ENCODE results near the gene NR4A2.

The NR4A2 gene

GRCh38 chr2:156339865-156340264 lies 7.3 kb upstream of the NR4A2 start:
- no peak for DNase-seq

GRCh38 chr2:156339110-156339847 lies 6.8 kb upstream of the NR4A2 start:
- no peak for DNase-seq

DNA sequence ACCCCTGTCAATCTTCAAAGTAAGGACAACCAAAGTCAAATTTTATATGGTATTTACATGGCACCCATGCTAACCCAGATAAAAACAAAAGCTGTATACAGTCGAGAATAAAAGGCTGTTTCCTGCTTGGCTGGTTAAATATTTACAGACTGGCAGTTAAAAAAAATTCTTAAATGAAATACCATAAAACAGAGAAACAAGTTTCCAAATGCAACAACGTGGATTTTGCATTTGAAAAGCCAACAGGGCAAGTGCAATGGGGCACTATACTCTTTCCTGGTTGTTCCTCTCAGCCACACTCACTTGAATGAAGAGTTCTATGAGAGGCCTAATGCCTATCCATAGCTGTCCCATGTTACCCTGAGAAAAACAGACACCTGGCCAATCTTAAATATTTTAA lies 6.1 kb upstream of the NR4A2 start:
- no peak for DNase-seq

- DNase-seq = peak; percentile 72
These were observed 2.3 kb upstream of the NR4A2 start for GRCh38 chr2:156334496-156335478.

DNA sequence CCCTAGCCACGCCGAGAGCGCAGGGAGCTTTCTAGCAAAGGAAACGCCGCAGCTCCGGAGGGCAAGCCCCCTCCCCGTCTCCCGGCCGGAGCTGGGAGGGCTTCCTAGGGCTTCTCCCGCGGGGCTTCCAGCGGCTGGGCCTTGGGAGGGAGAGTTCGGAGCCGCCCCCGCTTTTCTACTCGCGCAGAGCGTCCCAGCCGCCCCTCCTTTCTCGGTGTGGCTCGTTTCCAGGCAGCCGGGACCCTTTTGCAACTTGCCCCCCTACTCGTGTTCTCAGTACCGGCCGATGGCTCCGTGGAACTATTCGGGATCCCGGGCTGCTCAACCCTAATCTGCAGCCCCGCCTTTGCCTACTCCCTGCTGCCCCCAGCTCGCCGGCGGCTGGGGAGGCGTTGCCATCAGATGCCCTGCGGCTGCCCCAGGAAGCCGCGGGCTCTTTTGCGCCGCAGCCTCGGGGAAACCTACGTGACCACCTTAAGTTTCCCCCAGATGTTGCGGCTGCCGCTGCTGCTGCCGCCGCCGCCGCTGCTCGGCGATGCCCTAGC lies 1.5 kb upstream of the NR4A2 start:
- peak; percentile 70 for DNase-seq

GRCh38 chr2:156333274-156333950 lies 891 bp upstream of the NR4A2 start:
- no peak for DNase-seq

GRCh38 chr2:156332284-156332533 lies 312 bp downstream of the NR4A2 start:
- DNase-seq = no peak

DNA sequence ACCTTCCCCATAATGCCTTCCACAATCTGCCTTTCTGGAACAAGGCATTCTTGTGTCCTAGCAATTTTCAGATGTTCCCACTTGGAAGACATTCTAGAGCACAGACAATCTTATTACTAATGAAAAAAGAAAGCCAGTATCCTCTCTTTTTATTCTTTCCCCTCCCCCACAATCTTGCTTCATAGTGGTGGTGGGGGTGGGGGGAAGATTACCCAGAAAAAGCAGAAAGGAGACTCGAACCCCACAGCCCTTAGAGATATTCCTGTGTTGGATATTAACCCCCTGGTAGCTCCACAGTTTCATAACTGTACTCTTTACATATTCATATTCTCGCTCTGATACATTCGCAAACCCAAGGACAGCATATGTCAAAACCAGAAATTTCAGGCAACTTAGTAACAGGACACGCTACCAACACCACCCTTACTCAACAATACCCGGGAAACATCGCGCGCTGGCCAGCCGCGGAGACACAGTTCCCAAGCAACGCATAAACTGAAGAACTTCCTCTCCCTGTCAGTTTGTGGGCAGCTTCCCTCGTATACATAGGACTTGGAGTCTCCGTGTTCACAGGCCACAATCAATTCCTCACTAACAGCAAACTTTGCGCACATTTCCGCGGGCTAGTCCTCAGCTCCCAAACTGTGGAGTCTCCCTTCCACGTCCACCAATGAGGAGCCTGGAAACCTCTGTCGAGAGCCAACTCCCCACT lies 793 bp downstream of the NR4A2 start:
- no peak for DNase-seq

DNA sequence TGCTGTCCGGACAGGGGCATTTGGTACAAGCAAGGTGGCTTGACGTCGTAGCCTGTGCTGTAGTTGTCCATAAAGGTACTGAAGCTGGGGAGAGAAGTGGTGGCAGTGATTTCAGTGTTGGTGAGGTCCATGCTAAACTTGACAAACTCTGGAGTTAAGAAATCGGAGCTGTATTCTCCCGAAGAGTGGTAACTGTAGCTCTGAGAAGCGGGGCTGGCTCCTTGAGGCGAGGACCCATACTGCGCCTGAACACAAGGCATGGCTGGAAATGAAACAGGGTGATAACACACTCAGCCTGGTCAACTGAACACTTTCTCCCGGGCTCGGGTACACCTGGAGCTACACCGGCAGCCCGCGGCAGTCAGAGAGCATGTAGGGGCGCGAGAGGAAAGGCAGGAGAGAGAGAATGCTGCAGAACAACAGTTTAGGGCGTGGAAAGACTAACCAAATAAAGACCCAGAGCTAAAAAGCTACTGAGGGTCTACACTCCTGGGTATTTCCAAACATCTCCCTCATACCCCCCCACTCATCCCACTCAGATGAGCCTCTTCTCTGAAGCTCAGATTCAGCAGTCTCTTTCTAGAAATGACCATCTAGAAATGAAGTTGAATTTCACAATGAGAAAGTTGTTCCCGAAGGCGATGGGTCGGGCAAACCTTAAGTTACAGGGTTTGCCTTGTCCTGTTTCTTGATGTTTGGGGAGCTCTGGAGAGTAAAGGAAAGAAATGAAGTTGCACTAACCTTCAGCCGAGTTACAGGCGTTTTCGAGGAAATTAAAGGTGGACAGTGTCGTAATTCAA lies 2.4 kb downstream of the NR4A2 start:
- DNase-seq = no peak

- no peak for DNase-seq
These were observed 3.2 kb downstream of the NR4A2 start for GRCh38 chr2:156329031-156329926.

- DNase-seq = no peak
These were observed 4.5 kb downstream of the NR4A2 start for GRCh38 chr2:156327835-156328695.

GRCh38 chr2:156326526-156327095 lies 5.9 kb downstream of the NR4A2 start:
- DNase-seq = no peak

DNA sequence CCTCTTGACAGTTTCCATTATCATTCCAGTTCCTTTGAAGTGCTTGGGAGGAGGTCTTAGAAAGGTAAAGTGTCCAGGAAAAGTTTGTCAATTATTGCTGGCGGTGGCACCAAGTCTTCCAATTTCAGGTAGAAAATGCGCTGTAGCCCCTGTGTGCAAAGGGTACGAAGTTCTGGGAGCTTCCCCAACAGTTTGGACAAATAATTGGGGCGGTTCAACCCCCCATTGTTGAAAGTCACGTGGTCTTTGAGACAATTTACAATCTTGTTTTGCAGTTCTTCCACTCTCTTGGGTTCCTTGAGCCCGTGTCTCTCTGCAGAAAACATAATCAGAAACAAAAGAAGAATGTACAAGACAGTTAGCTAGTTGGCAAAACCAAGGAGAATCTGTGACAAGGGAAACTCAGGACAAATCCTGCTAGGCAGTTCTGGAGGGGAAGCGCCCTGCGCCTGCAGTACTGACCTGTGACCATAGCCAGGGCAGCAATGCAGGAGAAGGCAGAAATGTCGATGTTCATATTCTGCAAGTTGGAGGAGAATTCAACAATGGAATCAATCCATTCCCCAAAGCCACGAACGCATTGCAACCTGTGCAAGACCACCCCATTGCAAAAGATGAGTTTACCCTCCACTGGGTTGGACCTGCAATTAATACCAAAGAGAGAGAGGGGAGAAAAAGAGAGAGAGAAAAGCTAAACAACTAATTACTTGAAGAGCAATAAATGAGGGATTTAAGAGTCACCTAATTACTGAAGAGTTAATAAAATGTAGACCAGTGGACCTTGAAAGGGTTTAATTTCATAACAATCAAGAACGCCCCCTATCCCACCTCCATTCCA lies 6.6 kb downstream of the NR4A2 start:
- DNase-seq = no peak

- DNase-seq = no peak
These were observed 8.8 kb downstream of the NR4A2 start for GRCh38 chr2:156323754-156324153.

GRCh38 chr2:156322686-156323231 lies 9.8 kb downstream of the NR4A2 start:
- DNase-seq = no peak

DNA sequence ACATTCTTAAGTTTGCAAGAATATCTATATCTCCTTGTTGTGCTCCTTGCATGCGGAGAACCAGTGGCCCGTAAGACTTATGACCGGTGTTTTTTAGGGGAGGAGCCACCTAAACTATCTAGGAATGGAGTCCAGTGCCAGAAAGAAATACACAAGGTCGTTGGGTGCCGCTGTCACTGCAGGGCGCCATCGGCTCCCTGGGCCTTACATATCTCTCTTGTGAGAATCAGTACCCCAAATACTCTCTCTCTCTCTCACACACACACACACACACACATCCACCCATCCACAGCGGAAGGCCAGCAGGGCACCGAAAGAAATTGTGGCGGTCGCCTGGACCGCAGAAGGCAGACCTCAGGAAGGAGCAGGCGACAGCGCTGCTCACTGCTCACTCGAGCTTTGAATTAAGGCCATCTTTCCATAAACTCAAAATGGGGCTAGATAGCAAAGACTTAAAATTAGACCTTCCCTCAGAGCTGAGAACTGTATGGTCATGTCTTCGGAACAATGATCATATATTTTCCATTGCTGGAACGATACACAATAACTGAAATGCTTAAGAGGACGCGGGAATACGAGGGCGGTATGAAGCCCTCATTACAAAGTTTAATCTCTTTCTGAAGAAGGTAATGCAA lies 10.4 kb downstream of the NR4A2 start:
- DNase-seq = no peak

- peak; percentile 25 for DNase-seq
These were observed 11.1 kb downstream of the NR4A2 start for GRCh38 chr2:156321243-156321904.
